ENCODE measurements around the gene GFRA4.

GRCh38 chr20:3681352-3681930, 18.2 kb upstream of the GFRA4 start:
- TF ChIP-seq CTCF (conservative IDR thresholded peaks at IDR 0.05; ENCODE audit: low read depth, low read length) = no peak
- no peak for TF ChIP-seq EZH2 (IDR thresholded peaks at IDR 0.05; ENCODE audit: low read length, unreplicated experiment)
- no peak for TF ChIP-seq EZH2phosphoT487 (IDR thresholded peaks at IDR 0.05; ENCODE audit: borderline replicate concordance, low read length)
